Transverse colon (tissue), 4 donors: Measurements from ENCODE around the gene PGPEP1. TPM values are rescaled to one million over a fixed set of nuclear protein-coding genes. Genes with fewer than 3 reads are reported as not detected.

Experiments used
- DNase-seq: peaks from one replicate; pipeline ENCODE4 v3.0.0-alpha.2; 2019
- H3K27ac ChIP-seq, 4 donors: fragments of 200-600 bp; sonication (generic); 2 replicates each; pipeline ENCODE4 v1.5.1; 2016 to 2018; ENCODE audit warnings: inconsistent platforms in 4 of 4
- H3K27me3 ChIP-seq: fragments of 200-600 bp; sonication (generic); 2 replicates; pipeline ENCODE4 v1.5.1; 2017; ENCODE audit warnings: inconsistent platforms
- H3K36me3 ChIP-seq, 4 donors: fragments of 200-600 bp; sonication (generic); 2 replicates each; pipeline ENCODE4 v1.5.1; 2017 to 2019; ENCODE audit warnings: inconsistent platforms in 4 of 4
- H3K4me1 ChIP-seq, 4 donors: fragments of 200-600 bp; sonication (generic); 2 replicates each; pipeline ENCODE4 v1.5.1; 2017 to 2020; ENCODE audit warnings: inconsistent platforms in 4 of 4
- H3K4me3 ChIP-seq, 4 donors: fragments of 200-600 bp; sonication (generic); 1 replicate in 1 of 4; 2 replicates in 3 of 4; pipeline versions ENCODE4 v1.5.1 to v1.6.1; 2017 to 2019; ENCODE audit warnings: inconsistent platforms in 4 of 4
- H3K9me3 ChIP-seq, 2 donors: fragments of 200-600 bp; sonication (generic); 2 replicates each; pipeline ENCODE4 v1.5.1; 2017 to 2019; ENCODE audit warnings: inconsistent platforms in 2 of 2
- CTCF ChIP-seq, 5 experiments: fragments of 200-600 bp in 3 of 5; fragments of 450-650 bp in 2 of 5; sonication (generic) in 3 of 5; IDR thresholded peaks; 1 replicate in 2 of 5; 2 replicates in 3 of 5; pipeline ENCODE4 v1.5.1; 2016 to 2017; ENCODE audit warnings: antibody characterized with exemption in 5 of 5, inconsistent platforms in 3 of 5, mild to moderate bottlenecking in 2 of 5, moderate library complexity in 1 of 5
- EP300 ChIP-seq: sonication (generic); formaldehyde crosslinking; IDR thresholded peaks from one replicate; pipeline ENCODE4 v1.6.1; 2017; ENCODE audit warnings: antibody characterized with exemption, low read depth
- POLR2A ChIP-seq: fragments of 450-650 bp; IDR thresholded peaks from one replicate; pipeline ENCODE4 v1.6.1; 2016; ENCODE audit warnings: antibody characterized with exemption, mild to moderate bottlenecking, moderate library complexity
- POLR2AphosphoS5 ChIP-seq, 3 donors: sonication (generic); formaldehyde crosslinking; IDR thresholded peaks; one replicate each; pipeline ENCODE4 v1.6.1; 2016; ENCODE audit warnings: antibody characterized with exemption in 3 of 3
- WGBS, 2 donors: methylation state at CpG; one replicate each; pipeline ENCODE4 v1.1.5; 2018; ENCODE audit warnings: low coverage in 1 of 2; 5-methylcytosine and 5-hydroxymethylcytosine counted together
- in situ Hi-C, 4 donors: fragments of 200-750 bp; cut with MboI; loops; one replicate each; pipeline versions ENCODE4 v1.15.0 to v1.15.1; 2017; ENCODE audit warnings: low sequenced_read_pairs in 3 of 4, low pct_ligation_motif_present in 1 of 4, low pct_unique_long_range_greater_than_20kb in 1 of 4
- intact Hi-C: fragments of 100-400 bp; cut with DNase I; formaldehyde crosslinking; loops from one replicate; pipeline ENCODE4 v1.15.1; 2023; ENCODE audit warnings: low total_unique reads
- total RNA-seq, 4 donors: library from RNA; depleted of rRNA; stranded (reverse); fragments of >200 nt; gene quantifications; one replicate each; pipeline ENCODE4 v1.1.0, GENCODE V29; 2016

The PGPEP1 gene
- total RNA-seq, 4 donors from 2014 or later, result 59.7 to 110 (median 73.0) TPM

DNA sequence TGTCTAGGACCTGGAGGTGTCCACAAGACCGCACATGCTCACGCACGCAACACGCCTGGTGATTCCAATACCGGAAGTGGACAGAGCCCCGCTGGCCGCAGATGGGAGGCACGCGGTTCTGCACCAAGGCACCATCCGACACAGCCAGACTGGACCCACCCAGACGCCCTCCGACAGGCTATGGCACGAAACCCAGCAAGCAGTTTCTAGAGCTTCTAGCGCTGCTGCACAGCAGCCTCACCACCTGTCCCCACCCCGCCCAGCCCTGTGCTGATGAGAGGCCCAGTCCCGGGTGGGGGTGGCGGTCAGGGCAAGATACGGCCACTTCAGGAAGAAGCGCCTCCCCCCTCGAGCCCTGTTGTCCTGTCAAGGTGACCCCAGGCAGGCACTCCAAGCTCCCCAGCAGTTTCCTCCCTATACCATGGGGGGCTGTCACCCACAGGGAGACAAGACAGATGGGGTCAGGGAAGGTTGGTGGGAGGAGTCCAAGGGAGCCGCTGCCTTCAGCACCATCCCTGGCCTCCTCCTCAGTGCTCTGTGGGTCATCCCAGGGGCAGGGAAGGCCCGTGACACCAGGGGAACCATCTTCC, 28.8 kb upstream of the PGPEP1 start:
- no peak for DNase-seq
- no peak for TF ChIP-seq POLR2AphosphoS5 (IDR thresholded peaks at IDR 0.05)
- no peak for TF ChIP-seq EP300
- TF ChIP-seq POLR2A, result no peak
- no peak for TF ChIP-seq CTCF (IDR thresholded peaks at IDR 0.05)
- Histone ChIP-seq H3K27ac (peak overlapping the region; percentile 5 to 66 (median 58)), H3K9me3 (no peaks in the 10 kb centered on the region), H3K36me3 (peaks cover 0 to 15% (median 0%) of the 10 kb centered on the region in 4 donors), H3K27me3 (no peaks in the 10 kb centered on the region), H3K4me3 (no peak overlapping the region), H3K4me1 (peaks cover 0 to 45% (median 28%) of the 10 kb centered on the region in 4 donors)
- intact Hi-C loops, result no loop called here
- in situ Hi-C loops, result no loop called here
- 87% methylated on average over 22 of the region's 22 CpGs; no CpG with 5 or more reads in 1 of the 2 donors for WGBS, 2 donors

DNA sequence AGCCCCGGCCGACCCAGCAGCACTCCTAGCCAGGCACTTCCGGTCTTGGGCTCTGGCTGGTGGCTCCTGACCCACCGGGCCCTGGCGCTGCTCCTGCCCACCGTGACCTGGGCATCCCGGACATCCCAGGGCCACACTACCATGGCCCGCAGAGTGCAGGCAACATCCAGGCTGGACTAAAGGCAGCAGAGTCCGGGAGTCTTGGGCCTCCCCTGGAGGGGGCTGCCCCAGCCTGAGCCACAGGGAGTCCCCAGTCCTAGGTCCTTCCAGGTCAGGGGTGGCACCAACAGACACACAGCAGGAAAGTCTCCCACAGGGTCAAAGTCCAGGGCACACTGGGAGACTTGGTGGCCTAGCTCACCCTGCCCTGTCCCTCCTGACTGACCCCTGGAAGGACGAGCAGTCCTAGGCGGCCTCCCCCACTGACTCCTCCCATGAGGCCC, 28.3 kb upstream of the PGPEP1 start:
- Histone ChIP-seq H3K9me3 (no peaks in the 10 kb centered on the region), H3K27ac (peak overlapping the region in 3 of 4 donors; percentile 50 to 66 (median 65)), H3K36me3 (peaks cover 0 to 15% (median 0%) of the 10 kb centered on the region in 4 donors), H3K4me3 (no peak overlapping the region), H3K27me3 (no peaks in the 10 kb centered on the region), H3K4me1 (peaks cover 0 to 40% (median 28%) of the 10 kb centered on the region in 4 donors)
- intact Hi-C loops (no loop called here), in situ Hi-C loops (no loop called here)
- DNase-seq, result no peak
- WGBS, 2 donors, result 88% methylated on average over 8 of the region's 11 CpGs; no CpG with 5 or more reads in 1 of the 2 donors
- TF ChIP-seq POLR2A (no peak), EP300 (no peak), POLR2AphosphoS5 (IDR thresholded peaks at IDR 0.05) (no peak), CTCF (IDR thresholded peaks at IDR 0.05) (no peak)

DNA sequence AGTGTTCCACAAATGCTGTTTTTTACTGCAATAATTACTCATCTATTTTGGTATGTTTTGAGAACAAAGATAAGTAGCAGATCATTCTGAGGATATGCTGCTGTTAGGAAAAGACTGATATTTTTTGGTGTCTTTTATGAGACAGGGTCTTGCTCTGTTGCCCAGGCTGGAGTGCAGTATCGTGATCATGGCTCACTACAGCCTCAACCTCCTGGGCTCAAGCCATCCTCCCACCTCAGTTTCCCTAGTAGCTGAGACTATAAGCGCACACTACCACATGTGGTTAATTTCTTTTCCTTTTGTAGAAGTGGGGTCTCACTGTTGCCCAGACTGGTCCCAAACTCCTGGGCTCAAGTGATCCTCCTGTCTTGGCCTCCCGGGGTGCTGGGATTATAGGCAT, 27.0 kb upstream of the PGPEP1 start:
- TF ChIP-seq POLR2A (no peak), EP300 (no peak), POLR2AphosphoS5 (IDR thresholded peaks at IDR 0.05) (no peak)
- Histone ChIP-seq H3K27me3 (no peaks in the 10 kb centered on the region), H3K36me3 (peaks cover 0 to 15% (median 0%) of the 10 kb centered on the region in 4 donors), H3K4me3 (no peak overlapping the region), H3K27ac (peak overlapping the region in 1 of 4 donors; percentile 50), H3K4me1 (peaks cover 6 to 42% (median 35%) of the 10 kb centered on the region in 4 donors), H3K9me3 (no peaks in the 10 kb centered on the region)
- no peak for DNase-seq
- intact Hi-C loops (no loop called here), in situ Hi-C loops (no loop called here)
- 93 to 100% methylated on average over 1 to 3 of the region's 3 CpGs for WGBS, 2 donors

DNA sequence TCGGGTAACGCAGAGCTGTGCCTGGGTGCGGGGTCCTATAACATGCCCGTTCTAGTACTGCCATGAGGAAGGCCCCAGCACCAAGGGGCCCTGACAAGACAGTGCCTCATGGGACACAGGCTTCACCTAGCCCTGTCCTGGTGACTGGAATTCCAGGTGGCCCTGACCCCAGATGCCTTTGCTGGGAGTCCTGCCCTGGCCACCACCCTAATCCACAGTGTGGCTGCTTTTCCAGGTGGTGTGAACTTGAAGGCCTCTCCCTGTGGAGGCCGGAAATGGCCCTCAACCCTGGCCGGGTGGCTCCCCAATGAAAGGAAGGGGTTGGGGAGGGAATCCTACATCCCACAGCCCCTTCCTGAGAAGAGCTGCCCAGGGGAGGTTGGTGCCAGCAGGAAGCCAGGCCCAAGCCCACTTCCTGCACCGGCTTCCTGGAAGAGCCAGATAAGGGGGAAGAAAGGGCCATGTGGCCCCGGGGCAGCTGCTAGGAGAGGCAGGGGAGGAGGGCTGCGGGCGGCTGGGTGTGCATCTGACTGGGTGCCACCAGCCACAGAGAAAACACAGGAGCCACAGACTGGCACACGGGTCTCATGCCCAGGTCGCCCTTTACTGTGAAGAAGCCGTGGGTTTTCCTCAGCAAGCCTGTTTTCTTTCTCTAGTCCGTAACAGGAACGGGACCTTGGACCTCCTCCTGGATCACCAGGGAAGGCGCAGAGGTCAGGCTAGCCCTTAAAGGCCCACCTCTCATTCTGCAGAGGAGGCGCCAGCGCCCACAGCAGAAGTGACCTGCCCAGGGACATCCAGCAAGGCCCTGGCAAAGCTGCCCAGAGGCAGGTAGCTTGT, 22.2 kb upstream of the PGPEP1 start:
- no peak overlapping the region for H3K4me3 ChIP-seq
- TF ChIP-seq POLR2AphosphoS5 (IDR thresholded peaks at IDR 0.05), result peak in 1 of 3 donors; percentile 16
- TF ChIP-seq EP300, result no peak
- TF ChIP-seq POLR2A, result peak; percentile 6
- no peak for TF ChIP-seq CTCF (IDR thresholded peaks at IDR 0.05)
- 49 to 60% methylated on average over 1 to 8 of the region's 18 CpGs for WGBS, 2 donors
- H3K36me3 ChIP-seq, result peaks cover 0 to 2% (median 0%) of the 10 kb centered on the region in 4 donors
- H3K4me1 ChIP-seq, result peaks cover 32 to 57% (median 49%) of the 10 kb centered on the region in 4 donors
- peak; percentile 49 for DNase-seq
- no peaks in the 10 kb centered on the region for H3K27me3 ChIP-seq
- H3K27ac ChIP-seq, result peak overlapping the region; percentile 95 to 98 (median 97)
- in situ Hi-C loops, result no loop called here
- intact Hi-C loops, result no loop called here
- no peaks in the 10 kb centered on the region for H3K9me3 ChIP-seq
